Parathyroid adenoma (tissue), 2 donors: ENCODE results near the gene PON3.

Source experiments
- H2AFZ ChIP-seq: fragments of 300-600 bp; sonication (generic); one replicate; pipeline ENCODE4 v1.7.0; 2017; ENCODE audit warnings: antibody characterized with exemption, mild to moderate bottlenecking
- H3K27ac ChIP-seq: fragments of 300-600 bp; sonication (generic); one replicate; pipeline ENCODE4 v1.7.0; 2017
- H3K27me3 ChIP-seq: fragments of 300-600 bp; sonication (generic); one replicate; pipeline ENCODE4 v1.7.0; 2017; ENCODE audit warnings: low read length; ENCODE audit not compliant: control insufficient read depth, insufficient read depth
- H3K36me3 ChIP-seq: fragments of 300-600 bp; sonication (generic); one replicate; pipeline ENCODE4 v1.7.0; 2017; ENCODE audit warnings: low read length; ENCODE audit not compliant: control insufficient read depth, insufficient read depth
- H3K4me1 ChIP-seq: fragments of 300-600 bp; sonication (generic); one replicate; pipeline ENCODE4 v1.7.0; 2017; ENCODE audit warnings: control low read depth
- H3K4me2 ChIP-seq: fragments of 300-600 bp; sonication (generic); one replicate; pipeline ENCODE4 v1.7.0; 2017; ENCODE audit warnings: low read length
- H3K4me3 ChIP-seq: fragments of 300-600 bp; sonication (generic); one replicate; pipeline ENCODE4 v1.7.0; 2017; ENCODE audit warnings: low read depth, low read length
- H3K79me2 ChIP-seq: fragments of 300-600 bp; sonication (generic); one replicate; pipeline ENCODE4 v1.7.0; 2017; ENCODE audit warnings: control low read depth
- H3K9ac ChIP-seq: fragments of 300-600 bp; sonication (generic); one replicate; pipeline ENCODE4 v1.7.0; 2017; ENCODE audit warnings: mild to moderate bottlenecking
- H3K9me3 ChIP-seq: fragments of 300-600 bp; sonication (generic); one replicate; pipeline ENCODE4 v1.7.0; 2017; ENCODE audit warnings: low read length; ENCODE audit not compliant: control insufficient read depth
- TF ChIP-seq, protein P1 (sequence below): fragments of 300-600 bp; sonication (generic); IDR thresholded peaks from one replicate; pipeline ENCODE4 v1.7.0; 2017; ENCODE audit warnings: antibody characterized with exemption, mild to moderate bottlenecking
- donor health status: primary hyperparathyroidism.

The PON3 gene

DNA sequence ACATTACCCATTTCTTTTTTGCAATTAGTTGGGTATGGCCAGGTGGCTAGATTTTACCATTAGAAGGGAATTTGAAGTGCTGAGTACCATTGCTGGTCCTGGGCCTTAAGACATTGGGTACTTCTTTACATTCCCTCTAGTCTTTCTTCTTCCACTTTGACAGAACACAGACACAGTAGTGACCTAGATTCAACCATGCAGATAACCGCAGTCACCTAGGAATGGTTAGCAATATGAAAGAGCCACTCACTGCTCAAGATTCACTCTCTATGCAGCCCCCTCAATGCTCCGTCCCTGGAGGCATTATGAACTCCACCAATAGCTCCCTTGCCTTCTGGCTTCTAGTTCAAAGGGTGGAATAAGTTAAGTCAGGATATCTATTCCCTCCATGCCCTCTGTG, 55.7 kb downstream of the PON3 start:
- Histone ChIP-seq H3K9me3 (no peaks in the 10 kb centered on the region), H3K4me1 (no peaks in the 10 kb centered on the region), H3K79me2 (no peaks in the 10 kb centered on the region), H3K27me3 (no peaks in the 10 kb centered on the region), H3K4me3 (no peak overlapping the region), H2AFZ (no peak overlapping the region), H3K36me3 (no peaks in the 10 kb centered on the region), H3K4me2 (no peak overlapping the region), H3K27ac (no peak overlapping the region), H3K9ac (no peak overlapping the region)
- TF ChIP-seq, protein P1, sequence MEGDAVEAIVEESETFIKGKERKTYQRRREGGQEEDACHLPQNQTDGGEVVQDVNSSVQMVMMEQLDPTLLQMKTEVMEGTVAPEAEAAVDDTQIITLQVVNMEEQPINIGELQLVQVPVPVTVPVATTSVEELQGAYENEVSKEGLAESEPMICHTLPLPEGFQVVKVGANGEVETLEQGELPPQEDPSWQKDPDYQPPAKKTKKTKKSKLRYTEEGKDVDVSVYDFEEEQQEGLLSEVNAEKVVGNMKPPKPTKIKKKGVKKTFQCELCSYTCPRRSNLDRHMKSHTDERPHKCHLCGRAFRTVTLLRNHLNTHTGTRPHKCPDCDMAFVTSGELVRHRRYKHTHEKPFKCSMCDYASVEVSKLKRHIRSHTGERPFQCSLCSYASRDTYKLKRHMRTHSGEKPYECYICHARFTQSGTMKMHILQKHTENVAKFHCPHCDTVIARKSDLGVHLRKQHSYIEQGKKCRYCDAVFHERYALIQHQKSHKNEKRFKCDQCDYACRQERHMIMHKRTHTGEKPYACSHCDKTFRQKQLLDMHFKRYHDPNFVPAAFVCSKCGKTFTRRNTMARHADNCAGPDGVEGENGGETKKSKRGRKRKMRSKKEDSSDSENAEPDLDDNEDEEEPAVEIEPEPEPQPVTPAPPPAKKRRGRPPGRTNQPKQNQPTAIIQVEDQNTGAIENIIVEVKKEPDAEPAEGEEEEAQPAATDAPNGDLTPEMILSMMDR, result no peak

GRCh38 chr7:95338832-95339231, 57.3 kb downstream of the PON3 start:
- Histone ChIP-seq H3K9ac (no peak overlapping the region), H3K27ac (no peak overlapping the region), H3K4me2 (no peak overlapping the region), H3K36me3 (no peaks in the 10 kb centered on the region), H3K79me2 (no peaks in the 10 kb centered on the region), H3K4me1 (no peaks in the 10 kb centered on the region), H3K27me3 (no peaks in the 10 kb centered on the region), H3K4me3 (no peak overlapping the region), H3K9me3 (no peaks in the 10 kb centered on the region), H2AFZ (no peak overlapping the region)
- TF ChIP-seq, protein P1, result no peak

DNA sequence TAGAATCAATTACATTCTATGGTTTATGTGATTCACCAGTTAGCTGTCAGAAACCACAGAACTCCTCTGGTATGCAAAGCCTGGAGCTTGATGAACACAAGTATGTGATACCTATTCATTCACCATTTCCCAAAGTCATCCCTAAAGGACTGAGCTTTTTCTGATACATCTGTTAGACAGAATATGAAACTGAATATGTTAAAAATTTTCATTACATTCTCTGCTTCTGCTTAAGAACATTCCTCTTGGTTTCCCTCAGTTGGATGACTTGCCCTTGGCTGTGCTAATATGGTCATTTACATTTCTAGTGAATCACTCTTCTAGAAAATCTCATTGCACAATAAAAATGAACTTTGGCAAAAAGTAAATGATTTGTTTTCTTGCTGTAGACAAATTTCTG, 61.1 kb downstream of the PON3 start:
- H3K27ac ChIP-seq, result no peak overlapping the region
- H3K9ac ChIP-seq, result no peak overlapping the region
- H3K4me3 ChIP-seq, result no peak overlapping the region
- no peaks in the 10 kb centered on the region for H3K79me2 ChIP-seq
- TF ChIP-seq, protein P1, result no peak
- no peak overlapping the region for H3K4me2 ChIP-seq
- no peaks in the 10 kb centered on the region for H3K36me3 ChIP-seq
- H2AFZ ChIP-seq, result no peak overlapping the region
- H3K9me3 ChIP-seq, result no peaks in the 10 kb centered on the region
- H3K27me3 ChIP-seq, result no peaks in the 10 kb centered on the region
- no peaks in the 10 kb centered on the region for H3K4me1 ChIP-seq

DNA sequence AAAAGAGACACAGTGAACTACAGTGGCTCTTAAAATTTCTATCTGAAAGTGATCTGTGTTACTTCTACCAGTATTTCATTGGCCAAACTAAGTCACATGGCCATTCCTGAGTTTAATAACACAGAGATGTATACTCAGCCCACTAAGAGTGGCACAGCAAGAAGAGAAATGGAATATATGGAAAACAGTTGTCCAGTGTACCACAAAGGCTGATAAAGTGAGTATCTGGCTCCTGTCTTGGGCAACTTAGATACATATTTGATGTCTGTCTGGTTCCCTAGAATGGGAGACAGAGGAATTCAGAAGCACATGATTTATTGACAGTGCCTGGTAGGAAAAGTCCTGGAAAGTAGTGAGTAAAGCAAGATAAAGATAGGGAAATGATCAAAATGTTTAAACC, 61.7 kb downstream of the PON3 start:
- no peak overlapping the region for H2AFZ ChIP-seq
- no peak overlapping the region for H3K4me3 ChIP-seq
- TF ChIP-seq, protein P1, result no peak
- no peaks in the 10 kb centered on the region for H3K36me3 ChIP-seq
- no peaks in the 10 kb centered on the region for H3K27me3 ChIP-seq
- H3K4me1 ChIP-seq, result no peaks in the 10 kb centered on the region
- H3K9ac ChIP-seq, result no peak overlapping the region
- H3K27ac ChIP-seq, result no peak overlapping the region
- no peaks in the 10 kb centered on the region for H3K9me3 ChIP-seq
- no peak overlapping the region for H3K4me2 ChIP-seq
- H3K79me2 ChIP-seq, result no peaks in the 10 kb centered on the region

GRCh38 chr7:95330961-95331337, 65.2 kb downstream of the PON3 start:
- Histone ChIP-seq H3K36me3 (no peaks in the 10 kb centered on the region), H3K4me3 (no peak overlapping the region), H3K79me2 (no peaks in the 10 kb centered on the region), H3K9ac (no peak overlapping the region), H3K4me2 (no peak overlapping the region), H3K4me1 (no peaks in the 10 kb centered on the region), H3K27ac (no peak overlapping the region), H2AFZ (no peak overlapping the region), H3K27me3 (no peaks in the 10 kb centered on the region), H3K9me3 (no peaks in the 10 kb centered on the region)
- TF ChIP-seq, protein P1, result no peak
